OCI-LY1 (cell line): ENCODE results near the gene LGALS13.

Experiments used
- EZH2 ChIP-seq: fragments of 200-600 bp; sonication (generic), shearing (Covaris generic); IDR thresholded peaks from 2 replicates; pipeline ENCODE4 v1.8.0; 2017; ENCODE audit warnings: borderline replicate concordance, mixed run types, mild to moderate bottlenecking, antibody characterized with exemption, low read length, moderate library complexity, mixed read lengths
- TF ChIP-seq, protein P1 (sequence below): fragments of 200-600 bp; sonication (generic), shearing (Covaris generic); IDR thresholded peaks from 2 replicates; pipeline ENCODE4 v1.5.1; 2017; ENCODE audit warnings: mild to moderate bottlenecking, antibody characterized with exemption, low read length, moderate library complexity, mixed read lengths

GRCh38 chr19:39582442-39582841 is 19.9 kb upstream of the LGALS13 start:
- TF ChIP-seq, protein P1, sequence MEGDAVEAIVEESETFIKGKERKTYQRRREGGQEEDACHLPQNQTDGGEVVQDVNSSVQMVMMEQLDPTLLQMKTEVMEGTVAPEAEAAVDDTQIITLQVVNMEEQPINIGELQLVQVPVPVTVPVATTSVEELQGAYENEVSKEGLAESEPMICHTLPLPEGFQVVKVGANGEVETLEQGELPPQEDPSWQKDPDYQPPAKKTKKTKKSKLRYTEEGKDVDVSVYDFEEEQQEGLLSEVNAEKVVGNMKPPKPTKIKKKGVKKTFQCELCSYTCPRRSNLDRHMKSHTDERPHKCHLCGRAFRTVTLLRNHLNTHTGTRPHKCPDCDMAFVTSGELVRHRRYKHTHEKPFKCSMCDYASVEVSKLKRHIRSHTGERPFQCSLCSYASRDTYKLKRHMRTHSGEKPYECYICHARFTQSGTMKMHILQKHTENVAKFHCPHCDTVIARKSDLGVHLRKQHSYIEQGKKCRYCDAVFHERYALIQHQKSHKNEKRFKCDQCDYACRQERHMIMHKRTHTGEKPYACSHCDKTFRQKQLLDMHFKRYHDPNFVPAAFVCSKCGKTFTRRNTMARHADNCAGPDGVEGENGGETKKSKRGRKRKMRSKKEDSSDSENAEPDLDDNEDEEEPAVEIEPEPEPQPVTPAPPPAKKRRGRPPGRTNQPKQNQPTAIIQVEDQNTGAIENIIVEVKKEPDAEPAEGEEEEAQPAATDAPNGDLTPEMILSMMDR, result no peak
- TF ChIP-seq EZH2, result no peak
